ENCODE data around the gene COMMD7.

COMMD7 gene

GRCh38 chr20:32743237-32744112 lies at the start of gene COMMD7:
Gene COMMD7, minus strand, starts transcription at chr20:32743467. Its CDS starts 76 bp downstream, at chr20:32743391.
- peak; percentile 74 for DNase-seq (ENCODE audit: low spot score)

GRCh38 chr20:32792731-32793458 lies 49.6 kb upstream of the COMMD7 start:
- no peak for DNase-seq (ENCODE audit: low spot score)

- DNase-seq (ENCODE audit: low spot score) = no peak
These were observed 49.0 kb upstream of the COMMD7 start for GRCh38 chr20:32792316-32792715.

- DNase-seq (ENCODE audit: low spot score) = no peak
These were observed 47.4 kb upstream of the COMMD7 start for GRCh38 chr20:32790751-32791057.

GRCh38 chr20:32789896-32790750 lies 46.9 kb upstream of the COMMD7 start:
- peak; percentile 95 for DNase-seq (ENCODE audit: low spot score)

- no peak for DNase-seq (ENCODE audit: low spot score)
These were observed 43.9 kb upstream of the COMMD7 start for GRCh38 chr20:32787168-32787567.

GRCh38 chr20:32786059-32786760 lies 42.9 kb upstream of the COMMD7 start:
- no peak for DNase-seq (ENCODE audit: low spot score)

- DNase-seq (ENCODE audit: low spot score) = no peak
These were observed 41.3 kb upstream of the COMMD7 start for GRCh38 chr20:32784369-32785080.

GRCh38 chr20:32780749-32781655 lies 37.7 kb upstream of the COMMD7 start:
- no peak for DNase-seq (ENCODE audit: low spot score)

GRCh38 chr20:32780278-32780677 lies 37.0 kb upstream of the COMMD7 start:
- DNase-seq (ENCODE audit: low spot score) = no peak

- DNase-seq (ENCODE audit: low spot score) = no peak
These were observed 36.4 kb upstream of the COMMD7 start for GRCh38 chr20:32779500-32780211.

- DNase-seq (ENCODE audit: low spot score) = no peak
These were observed 34.1 kb upstream of the COMMD7 start for GRCh38 chr20:32777177-32777956.

- no peak for DNase-seq (ENCODE audit: low spot score)
These were observed 32.2 kb upstream of the COMMD7 start for GRCh38 chr20:32775336-32775991.

- DNase-seq (ENCODE audit: low spot score) = no peak
These were observed 30.6 kb upstream of the COMMD7 start for GRCh38 chr20:32773855-32774254.

- DNase-seq (ENCODE audit: low spot score) = no peak
These were observed 30.0 kb upstream of the COMMD7 start for GRCh38 chr20:32773223-32773622.

- no peak for DNase-seq (ENCODE audit: low spot score)
These were observed 28.8 kb upstream of the COMMD7 start for GRCh38 chr20:32772046-32772445.

- DNase-seq (ENCODE audit: low spot score) = no peak
These were observed 24.3 kb upstream of the COMMD7 start for GRCh38 chr20:32767418-32768198.

Data from AG20443 (cell line).